SH-SY5Y (cell line): ENCODE measurements around the gene FAM120A.

ENCODE experiments used
- GATA2 ChIP-seq: IDR thresholded peaks from 2 replicates; pipeline ENCODE4 v1.6.1; 2011; ENCODE audit warnings: mild to moderate bottlenecking, low read depth, low read length
- GATA3 ChIP-seq: IDR thresholded peaks from 2 replicates; pipeline ENCODE4 v1.6.1; 2011; ENCODE audit warnings: low read depth, mild to moderate bottlenecking, low read length, moderate library complexity

- TF ChIP-seq GATA2 = no peak
- no peak for TF ChIP-seq GATA3
Measured at GRCh38 chr9:93456504-93456903, 5.0 kb downstream of the FAM120A start.
